Endothelial cell (in vitro differentiated cells): ENCODE results near the gene SOWAHB. TPM values are rescaled to one million over a fixed set of nuclear protein-coding genes. Genes with fewer than 3 reads are reported as not detected.

Experiments
- DNase-seq: peaks from one replicate; pipeline ENCODE4 v3.0.0; 2021; ENCODE audit warnings: low spot score
- H3K27ac Mint-ChIP-seq: one replicate; pipeline ENCODE4 v1.8.0; 2021; ENCODE audit warnings: mixed read lengths, inconsistent platforms; ENCODE audit not compliant: unreplicated experiment
- H3K27me3 Mint-ChIP-seq: one replicate; pipeline ENCODE4 v1.8.0; 2021; ENCODE audit warnings: mild to moderate bottlenecking, moderate library complexity, mixed read lengths, inconsistent platforms; ENCODE audit not compliant: unreplicated experiment
- H3K36me3 Mint-ChIP-seq: one replicate; pipeline ENCODE4 v1.8.0; 2021; ENCODE audit warnings: mild to moderate bottlenecking, low read depth, mixed read lengths, inconsistent platforms; ENCODE audit not compliant: unreplicated experiment
- H3K4me1 Mint-ChIP-seq: one replicate; pipeline ENCODE4 v1.8.0; 2021; ENCODE audit warnings: mild to moderate bottlenecking, mixed read lengths, inconsistent platforms; ENCODE audit not compliant: unreplicated experiment
- H3K4me3 Mint-ChIP-seq: one replicate; pipeline ENCODE4 v1.8.0; 2021; ENCODE audit warnings: mild to moderate bottlenecking, mixed read lengths, inconsistent platforms; ENCODE audit not compliant: unreplicated experiment
- H3K9me3 Mint-ChIP-seq: one replicate; pipeline ENCODE4 v1.8.0; 2021; ENCODE audit warnings: mixed read lengths, inconsistent platforms; ENCODE audit not compliant: unreplicated experiment
- total RNA-seq: library from RNA; stranded (reverse); fragmentation: NEBNext Ultra II Directional; extraction: Animal tissue kit (Norgen Biotek cat#: 25700); gene quantifications from one replicate; pipeline ENCODE4 v1.2.1, GENCODE V29; 2021; ENCODE audit not compliant: unreplicated experiment
- TF ChIP-seq, protein P1 (sequence below): fragments of 200-600 bp; sonication (generic); IDR thresholded peaks from one replicate; pipeline ENCODE4 v1.5.0; 2021; ENCODE audit warnings: antibody characterized with exemption; ENCODE audit not compliant: unreplicated experiment

SOWAHB gene
- total RNA-seq, 1 donor from 2014 or later, result 5.0 TPM

DNA sequence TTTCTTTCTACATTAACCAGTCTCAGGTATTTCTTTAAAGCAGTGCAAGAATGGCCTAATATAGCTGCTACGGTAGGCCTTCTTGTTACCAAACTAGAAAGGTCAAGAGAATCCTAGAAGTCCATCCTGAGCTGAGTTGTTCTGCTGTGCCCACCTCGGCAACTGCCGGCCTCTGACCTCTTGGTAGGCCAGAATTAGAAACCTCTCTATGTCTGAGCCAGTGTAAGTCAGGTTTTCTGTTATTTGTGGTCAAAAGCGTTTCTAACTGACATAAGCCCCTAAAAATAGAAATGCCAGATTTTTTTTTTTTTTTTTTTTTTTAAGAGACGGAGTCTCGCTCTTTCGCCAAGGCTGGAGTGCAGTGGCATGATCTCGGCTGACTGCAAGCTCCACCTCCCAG is 43.1 kb downstream of the SOWAHB start:
- Mint-ChIP-seq H3K4me1 (no peaks in the 10 kb centered on the region), H3K36me3 (no peaks in the 10 kb centered on the region), H3K4me3 (no peak overlapping the region), H3K27ac (no peak overlapping the region), H3K27me3 (no peaks in the 10 kb centered on the region), H3K9me3 (no peaks in the 10 kb centered on the region)
- TF ChIP-seq, protein P1, sequence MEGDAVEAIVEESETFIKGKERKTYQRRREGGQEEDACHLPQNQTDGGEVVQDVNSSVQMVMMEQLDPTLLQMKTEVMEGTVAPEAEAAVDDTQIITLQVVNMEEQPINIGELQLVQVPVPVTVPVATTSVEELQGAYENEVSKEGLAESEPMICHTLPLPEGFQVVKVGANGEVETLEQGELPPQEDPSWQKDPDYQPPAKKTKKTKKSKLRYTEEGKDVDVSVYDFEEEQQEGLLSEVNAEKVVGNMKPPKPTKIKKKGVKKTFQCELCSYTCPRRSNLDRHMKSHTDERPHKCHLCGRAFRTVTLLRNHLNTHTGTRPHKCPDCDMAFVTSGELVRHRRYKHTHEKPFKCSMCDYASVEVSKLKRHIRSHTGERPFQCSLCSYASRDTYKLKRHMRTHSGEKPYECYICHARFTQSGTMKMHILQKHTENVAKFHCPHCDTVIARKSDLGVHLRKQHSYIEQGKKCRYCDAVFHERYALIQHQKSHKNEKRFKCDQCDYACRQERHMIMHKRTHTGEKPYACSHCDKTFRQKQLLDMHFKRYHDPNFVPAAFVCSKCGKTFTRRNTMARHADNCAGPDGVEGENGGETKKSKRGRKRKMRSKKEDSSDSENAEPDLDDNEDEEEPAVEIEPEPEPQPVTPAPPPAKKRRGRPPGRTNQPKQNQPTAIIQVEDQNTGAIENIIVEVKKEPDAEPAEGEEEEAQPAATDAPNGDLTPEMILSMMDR, result no peak
- no peak for DNase-seq

DNA sequence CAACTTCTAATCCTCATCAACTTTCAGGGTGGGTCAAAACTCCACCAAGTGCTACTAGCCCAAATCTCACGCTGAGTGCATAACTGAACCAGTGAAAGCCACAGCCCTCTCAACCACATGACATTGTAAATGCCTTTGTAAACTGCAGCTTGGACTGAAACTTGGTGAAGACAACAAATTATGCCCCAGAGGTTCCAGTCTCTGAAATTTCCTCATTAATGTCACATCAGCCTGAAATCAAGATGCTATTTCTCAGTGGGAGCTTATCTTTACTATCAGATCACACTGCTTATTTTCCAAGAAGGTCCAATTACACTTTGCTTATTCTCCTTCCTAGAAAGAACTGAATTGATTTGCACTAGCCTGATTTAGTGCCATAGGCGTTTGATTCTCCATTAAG is 46.6 kb downstream of the SOWAHB start:
- Mint-ChIP-seq H3K4me1 (no peaks in the 10 kb centered on the region), H3K27me3 (no peaks in the 10 kb centered on the region), H3K36me3 (no peaks in the 10 kb centered on the region), H3K4me3 (no peak overlapping the region), H3K27ac (no peak overlapping the region), H3K9me3 (no peaks in the 10 kb centered on the region)
- TF ChIP-seq, protein P1, result no peak
- no peak for DNase-seq

DNA sequence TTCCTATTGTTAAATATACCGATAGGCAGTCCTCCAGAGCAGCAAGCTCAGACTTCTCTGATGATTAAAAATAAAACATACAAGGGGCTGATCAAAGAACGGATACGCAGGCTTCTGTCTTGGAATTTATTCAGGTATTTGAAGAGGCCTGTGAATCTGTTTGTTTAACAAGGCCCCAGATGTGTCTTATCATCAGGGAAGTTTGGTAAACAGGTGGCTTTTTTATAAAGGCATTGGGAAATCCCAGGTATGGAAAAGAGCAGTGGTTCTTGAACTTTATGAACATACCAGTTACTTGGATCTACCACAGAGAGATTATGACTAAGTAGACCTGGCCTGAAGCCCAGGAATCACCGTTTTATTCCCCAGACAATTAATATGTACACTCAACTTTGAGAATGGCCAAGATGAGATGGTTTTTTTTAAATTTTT is 47.9 kb downstream of the SOWAHB start:
- Mint-ChIP-seq H3K9me3 (no peaks in the 10 kb centered on the region), H3K27ac (no peak overlapping the region), H3K4me1 (no peaks in the 10 kb centered on the region), H3K27me3 (no peaks in the 10 kb centered on the region), H3K4me3 (no peak overlapping the region), H3K36me3 (no peaks in the 10 kb centered on the region)
- DNase-seq, result no peak
- TF ChIP-seq, protein P1, result no peak

Other genes with a start within 250 kb of the SOWAHB start
- 331 TPM for gene SEPTIN11, start 51.6 kb upstream of the SOWAHB start, total RNA-seq
- gene CCNI, start 177.8 kb upstream of the SOWAHB start, total RNA-seq, result 303 TPM